GM19023 (cell line): ENCODE data around the gene SNX15.

Experiments used
- ATAC-seq: cut with Tn5 transposase; IDR thresholded peaks from one replicate; pipeline ENCODE4 v1.9.1; 2021; ENCODE audit warnings: mild to moderate bottlenecking, moderate library complexity; ENCODE audit not compliant: unreplicated experiment

SNX15 gene

DNA sequence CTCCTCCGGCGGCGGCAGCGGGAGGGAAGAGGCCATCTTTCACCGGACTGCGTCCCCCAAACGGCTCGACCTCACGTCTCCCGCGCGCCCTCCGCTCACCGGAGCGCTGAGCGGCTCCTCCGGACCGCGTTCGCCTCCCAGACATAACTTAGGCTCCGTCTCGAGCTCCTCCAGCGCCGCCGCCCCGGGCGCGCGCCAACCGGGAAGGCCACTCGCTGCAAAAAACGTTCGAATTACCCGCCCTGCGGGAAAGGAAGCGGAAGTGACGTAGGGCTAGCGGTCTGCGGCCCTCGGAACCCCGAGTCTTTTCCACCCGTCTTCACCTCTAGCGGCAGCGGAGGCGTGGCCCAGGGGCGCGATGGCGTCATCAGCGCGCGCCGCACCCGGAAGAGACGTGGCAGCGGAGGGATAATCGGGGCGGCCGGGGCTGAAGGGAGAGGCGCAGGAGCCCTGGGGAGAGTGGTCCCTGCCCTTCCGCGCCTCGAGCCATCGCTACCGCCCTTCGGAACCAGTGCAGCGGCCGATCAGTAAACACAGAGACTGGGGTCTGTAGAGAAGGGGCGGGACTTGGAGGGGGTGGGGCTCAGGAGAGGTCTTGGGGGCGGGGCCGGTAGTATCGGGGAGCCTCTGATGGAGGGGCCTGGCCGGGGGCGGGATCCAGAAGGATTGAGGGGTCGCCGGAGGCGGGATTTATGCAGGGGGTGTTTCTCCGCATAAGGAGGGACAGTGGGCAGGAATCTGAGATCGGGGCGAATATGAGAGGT, 56.8 kb downstream of the SNX15 start, which contains the start of the genes CDCA5 and ZFPL1:
Gene CDCA5 (minus strand): TSS at position 207 of the 764 bp plus-strand sequence. CDS start 62 bp downstream, at position 145.
Gene ZFPL1 (plus strand): TSS at position 389 of the 764 bp plus-strand sequence. CDS start 477 bp downstream, outside the sequence.
- ATAC-seq, result peak; percentile 79

DNA sequence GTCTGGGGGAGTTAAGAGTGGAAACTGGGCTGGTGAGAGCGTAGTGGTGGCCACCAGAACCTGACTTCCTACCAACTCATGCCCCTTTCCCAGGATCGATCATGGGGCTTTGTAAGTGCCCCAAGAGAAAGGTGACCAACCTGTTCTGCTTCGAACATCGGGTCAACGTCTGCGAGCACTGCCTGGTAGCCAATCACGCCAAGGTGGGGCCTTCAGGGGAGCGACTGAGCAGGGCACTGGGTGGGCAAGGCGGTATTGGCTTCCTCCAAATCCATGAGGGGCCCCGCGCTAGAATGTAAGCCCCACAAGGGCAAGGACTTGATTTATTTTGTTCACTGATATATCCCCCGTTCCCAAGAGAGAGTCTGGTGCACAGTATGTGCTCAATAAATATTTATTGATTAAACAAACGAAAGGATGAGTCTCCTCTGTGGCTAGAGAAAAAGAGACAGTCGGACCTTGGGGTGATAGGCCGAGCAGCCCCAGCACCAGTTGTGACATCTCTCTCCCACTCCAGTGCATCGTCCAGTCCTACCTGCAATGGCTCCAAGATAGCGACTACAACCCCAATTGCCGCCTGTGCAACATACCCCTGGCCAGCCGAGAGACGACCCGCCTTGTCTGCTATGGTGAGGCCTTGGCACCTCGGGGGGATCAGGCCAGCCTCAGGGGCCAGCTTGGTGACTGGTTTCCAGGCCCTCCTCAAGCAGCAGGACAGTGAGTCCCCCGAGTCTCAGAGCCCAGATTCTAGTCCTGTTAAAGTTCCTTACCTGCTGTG, 57.5 kb downstream of the SNX15 start:
- ATAC-seq, result no peak

DNA sequence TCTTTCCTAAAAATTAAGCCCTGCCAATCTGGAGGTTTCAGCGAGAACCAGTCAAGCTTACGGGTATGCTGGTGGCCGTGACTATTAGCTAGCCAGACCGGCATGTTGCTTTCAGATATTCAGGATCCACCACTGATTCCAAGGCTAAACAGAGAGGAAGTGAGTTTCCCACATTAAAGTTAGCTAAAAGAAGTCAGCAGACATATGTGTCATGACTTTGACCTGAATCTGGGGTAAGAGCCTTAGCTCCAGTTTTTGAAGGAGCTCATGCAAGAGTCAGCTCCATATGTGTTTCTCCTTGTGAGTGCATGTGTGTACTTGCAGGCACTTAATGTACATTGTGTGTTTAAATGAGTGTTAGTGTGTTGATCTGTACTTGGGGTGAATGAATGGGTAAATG, 58.2 kb downstream of the SNX15 start:
- ATAC-seq, result no peak

DNA sequence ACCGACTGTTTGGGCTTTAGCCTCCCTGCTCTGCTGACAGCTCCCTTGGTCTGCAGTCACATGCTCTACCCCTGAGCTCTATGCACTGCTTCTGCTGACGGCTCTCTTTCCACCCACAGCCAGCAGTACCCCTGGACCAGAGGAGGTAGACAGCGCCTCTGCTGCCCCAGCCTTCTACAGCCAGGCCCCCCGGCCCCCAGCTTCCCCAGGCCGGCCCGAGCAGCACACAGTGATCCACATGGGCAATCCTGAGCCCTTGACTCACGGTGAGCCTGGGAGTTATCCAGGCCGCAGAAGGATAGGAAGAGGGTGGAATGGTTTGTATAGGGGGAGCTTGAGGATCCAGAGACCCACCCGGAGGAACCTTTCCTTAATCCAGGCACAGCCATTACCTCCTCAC, 59.6 kb downstream of the SNX15 start:
- no peak for ATAC-seq

DNA sequence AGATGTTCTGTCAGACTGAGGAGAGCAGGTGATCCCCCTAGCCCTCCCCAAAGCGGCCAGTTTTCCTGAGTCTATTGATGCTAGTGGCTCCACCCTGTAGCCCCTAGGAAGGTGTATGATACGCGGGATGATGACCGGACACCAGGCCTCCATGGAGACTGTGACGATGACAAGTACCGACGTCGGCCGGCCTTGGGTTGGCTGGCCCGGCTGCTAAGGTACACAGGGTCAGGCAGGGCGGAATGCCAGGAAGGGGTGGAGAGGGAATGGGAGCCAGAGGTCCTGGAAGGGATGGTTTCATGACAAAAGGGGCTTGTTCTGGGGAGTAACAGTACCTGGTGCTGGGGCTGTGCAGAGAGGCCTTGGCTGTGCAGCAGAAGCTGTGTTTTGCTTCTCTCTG, 60.0 kb downstream of the SNX15 start:
- no peak for ATAC-seq

DNA sequence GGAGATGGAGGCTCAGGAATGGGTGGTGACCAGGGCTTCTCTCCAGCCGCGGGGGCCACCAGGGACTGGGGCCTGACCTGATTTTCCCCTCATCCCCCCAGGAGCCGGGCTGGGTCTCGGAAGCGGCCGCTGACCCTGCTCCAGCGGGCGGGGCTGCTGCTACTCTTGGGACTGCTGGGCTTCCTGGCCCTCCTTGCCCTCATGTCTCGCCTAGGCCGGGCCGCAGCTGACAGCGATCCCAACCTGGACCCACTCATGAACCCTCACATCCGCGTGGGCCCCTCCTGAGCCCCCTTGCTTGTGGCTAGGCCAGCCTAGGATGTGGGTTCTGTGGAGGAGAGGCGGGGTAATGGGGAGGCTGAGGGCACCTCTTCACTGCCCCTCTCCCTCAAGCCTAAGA, 60.6 kb downstream of the SNX15 start:
- ATAC-seq, result no peak

DNA sequence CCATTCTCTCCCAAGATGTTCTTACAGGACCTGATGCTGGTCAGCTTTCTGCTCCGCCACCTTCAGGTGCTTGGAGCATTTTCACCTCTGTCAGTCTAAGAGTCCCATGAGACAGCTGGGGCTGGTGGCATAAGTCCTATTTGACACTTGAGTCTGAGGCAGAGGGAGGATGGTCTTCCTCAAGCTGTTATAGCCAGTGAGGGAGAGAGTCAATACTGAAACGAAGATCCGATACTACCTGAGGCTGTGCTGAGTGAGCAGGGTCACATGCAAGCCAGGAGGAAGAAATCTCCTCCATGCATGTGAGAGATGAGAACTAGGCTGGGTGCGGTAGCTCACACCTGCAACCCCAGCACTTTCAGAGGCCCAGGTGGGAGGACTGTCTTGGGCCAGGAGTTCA, 62.4 kb downstream of the SNX15 start:
- ATAC-seq, result no peak
